Endothelial cell (in vitro differentiated cells): ENCODE measurements around the gene TPPP. TPM values are rescaled to one million over a fixed set of nuclear protein-coding genes. Genes with fewer than 3 reads are reported as not detected.
"Not testable (repeated sequence)": the region's sequence is repeated elsewhere in the genome, so short reads cannot be mapped to it uniquely, and the experiment has no call there.

ENCODE experiments used
- DNase-seq: peaks from one replicate; pipeline ENCODE4 v3.0.0; 2021; ENCODE audit warnings: low spot score
- H3K27ac Mint-ChIP-seq: one replicate; pipeline ENCODE4 v1.8.0; 2021; ENCODE audit warnings: mixed read lengths, inconsistent platforms; ENCODE audit not compliant: unreplicated experiment
- H3K27me3 Mint-ChIP-seq: one replicate; pipeline ENCODE4 v1.8.0; 2021; ENCODE audit warnings: mild to moderate bottlenecking, moderate library complexity, mixed read lengths, inconsistent platforms; ENCODE audit not compliant: unreplicated experiment
- H3K36me3 Mint-ChIP-seq: one replicate; pipeline ENCODE4 v1.8.0; 2021; ENCODE audit warnings: mild to moderate bottlenecking, low read depth, mixed read lengths, inconsistent platforms; ENCODE audit not compliant: unreplicated experiment
- H3K4me1 Mint-ChIP-seq: one replicate; pipeline ENCODE4 v1.8.0; 2021; ENCODE audit warnings: mild to moderate bottlenecking, mixed read lengths, inconsistent platforms; ENCODE audit not compliant: unreplicated experiment
- H3K4me3 Mint-ChIP-seq: one replicate; pipeline ENCODE4 v1.8.0; 2021; ENCODE audit warnings: mild to moderate bottlenecking, mixed read lengths, inconsistent platforms; ENCODE audit not compliant: unreplicated experiment
- H3K9me3 Mint-ChIP-seq: one replicate; pipeline ENCODE4 v1.8.0; 2021; ENCODE audit warnings: mixed read lengths, inconsistent platforms; ENCODE audit not compliant: unreplicated experiment
- total RNA-seq: library from RNA; stranded (reverse); fragmentation: NEBNext Ultra II Directional; extraction: Animal tissue kit (Norgen Biotek cat#: 25700); gene quantifications from one replicate; pipeline ENCODE4 v1.2.1, GENCODE V29; 2021; ENCODE audit not compliant: unreplicated experiment
- TF ChIP-seq, protein P1 (sequence below): fragments of 200-600 bp; sonication (generic); IDR thresholded peaks from one replicate; pipeline ENCODE4 v1.5.0; 2021; ENCODE audit warnings: antibody characterized with exemption; ENCODE audit not compliant: unreplicated experiment

TPPP gene
- total RNA-seq, 1 donor from 2014 or later = 0.05 TPM

DNA sequence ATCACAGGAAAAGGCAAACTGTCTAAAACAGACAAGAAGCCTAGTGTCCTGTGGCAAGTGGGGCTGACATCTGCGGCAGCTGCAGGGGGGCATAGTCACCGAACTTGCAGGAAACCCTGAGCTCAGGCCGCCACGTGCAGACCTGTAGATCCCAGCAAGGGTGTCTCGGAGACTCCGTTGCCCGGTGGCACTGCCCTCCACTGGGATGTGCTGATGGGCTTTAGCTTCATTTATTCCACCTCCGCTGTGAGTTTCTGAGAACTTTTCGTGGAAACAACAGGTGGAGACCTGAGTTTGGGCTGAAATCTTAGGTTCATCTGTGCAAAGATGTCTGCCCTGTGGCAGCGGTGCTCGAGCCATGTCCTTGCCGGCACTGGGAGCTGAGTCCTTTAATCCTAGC, 59.0 kb downstream of the TPPP start:
- H3K36me3 Mint-ChIP-seq = peaks cover 39% of the 10 kb centered on the region
- no peak overlapping the region for H3K27ac Mint-ChIP-seq
- no peaks in the 10 kb centered on the region for H3K4me1 Mint-ChIP-seq
- no peak for DNase-seq
- H3K27me3 Mint-ChIP-seq = peaks cover 2% of the 10 kb centered on the region
- no peak overlapping the region for H3K4me3 Mint-ChIP-seq
- TF ChIP-seq, protein P1, sequence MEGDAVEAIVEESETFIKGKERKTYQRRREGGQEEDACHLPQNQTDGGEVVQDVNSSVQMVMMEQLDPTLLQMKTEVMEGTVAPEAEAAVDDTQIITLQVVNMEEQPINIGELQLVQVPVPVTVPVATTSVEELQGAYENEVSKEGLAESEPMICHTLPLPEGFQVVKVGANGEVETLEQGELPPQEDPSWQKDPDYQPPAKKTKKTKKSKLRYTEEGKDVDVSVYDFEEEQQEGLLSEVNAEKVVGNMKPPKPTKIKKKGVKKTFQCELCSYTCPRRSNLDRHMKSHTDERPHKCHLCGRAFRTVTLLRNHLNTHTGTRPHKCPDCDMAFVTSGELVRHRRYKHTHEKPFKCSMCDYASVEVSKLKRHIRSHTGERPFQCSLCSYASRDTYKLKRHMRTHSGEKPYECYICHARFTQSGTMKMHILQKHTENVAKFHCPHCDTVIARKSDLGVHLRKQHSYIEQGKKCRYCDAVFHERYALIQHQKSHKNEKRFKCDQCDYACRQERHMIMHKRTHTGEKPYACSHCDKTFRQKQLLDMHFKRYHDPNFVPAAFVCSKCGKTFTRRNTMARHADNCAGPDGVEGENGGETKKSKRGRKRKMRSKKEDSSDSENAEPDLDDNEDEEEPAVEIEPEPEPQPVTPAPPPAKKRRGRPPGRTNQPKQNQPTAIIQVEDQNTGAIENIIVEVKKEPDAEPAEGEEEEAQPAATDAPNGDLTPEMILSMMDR = no peak
- H3K9me3 Mint-ChIP-seq = no peaks in the 10 kb centered on the region

GRCh38 chr5:633501-633955, 59.6 kb downstream of the TPPP start:
- DNase-seq = no peak
- TF ChIP-seq, protein P1 = no peak

DNA sequence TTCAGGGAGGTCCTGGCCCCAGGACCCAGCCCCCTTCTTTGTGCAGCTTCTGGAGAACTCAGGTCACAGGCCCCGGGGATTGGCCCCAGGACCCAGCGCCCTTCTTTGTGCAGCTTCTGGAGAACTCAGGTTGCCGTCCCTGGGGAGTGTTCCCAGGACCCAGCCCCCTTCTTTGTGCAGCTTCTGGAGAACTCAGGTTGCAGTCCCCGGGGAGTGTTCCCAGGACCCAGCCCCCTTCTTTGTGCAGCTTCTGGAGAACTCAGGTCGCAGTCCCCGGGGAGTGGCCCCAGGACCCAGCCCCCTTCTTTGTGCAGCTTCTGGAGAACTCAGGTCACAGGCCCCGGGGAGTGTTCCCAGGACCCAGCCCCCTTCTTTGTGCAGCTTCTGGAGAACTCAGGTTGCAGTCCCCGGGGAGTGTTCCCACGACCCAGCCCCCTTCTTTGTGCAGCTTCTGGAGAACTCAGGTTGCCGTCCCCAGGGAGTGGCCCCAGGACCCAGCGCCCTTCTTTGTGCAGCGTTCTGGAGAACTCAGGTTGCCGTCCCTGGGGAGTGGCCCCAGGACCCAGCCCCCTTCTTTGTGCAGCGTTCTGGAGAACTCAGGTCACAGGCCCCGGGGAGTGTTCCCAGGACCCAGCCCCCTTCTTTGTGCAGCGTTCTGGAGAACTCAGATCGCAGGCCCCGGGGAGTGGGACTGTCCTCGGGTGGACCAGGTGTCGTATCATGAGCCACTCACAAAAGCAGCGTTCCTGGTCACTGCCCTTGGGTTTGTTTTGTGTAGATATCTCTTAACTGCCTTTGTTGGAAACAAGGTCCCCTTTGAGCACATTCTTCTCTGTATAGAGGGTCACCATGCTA, 64.6 kb downstream of the TPPP start:
- H3K36me3 Mint-ChIP-seq = peaks cover 26% of the 10 kb centered on the region
- H3K27me3 Mint-ChIP-seq, H3K4me1 Mint-ChIP-seq, DNase-seq, H3K4me3 Mint-ChIP-seq, H3K9me3 Mint-ChIP-seq, H3K27ac Mint-ChIP-seq: not testable (repeated sequence)

More at GRCh38 chr5:633501-633955, 59.6 kb downstream of the TPPP start:
- Mint-ChIP-seq H3K36me3 (peaks cover 42% of the 10 kb centered on the region), H3K27me3 (peaks cover 2% of the 10 kb centered on the region), H3K27ac (no peak overlapping the region), H3K4me1 (no peaks in the 10 kb centered on the region), H3K4me3 (no peak overlapping the region), H3K9me3 (no peaks in the 10 kb centered on the region)

- H3K36me3 Mint-ChIP-seq = peaks cover 26% of the 10 kb centered on the region
- H3K27me3 Mint-ChIP-seq = no peaks in the 10 kb centered on the region
- no peaks in the 10 kb centered on the region for H3K9me3 Mint-ChIP-seq
- TF ChIP-seq, protein P1 = no peak
- H3K4me3 Mint-ChIP-seq = no peak overlapping the region
- no peak for DNase-seq
- H3K4me1 Mint-ChIP-seq = no peaks in the 10 kb centered on the region
- no peak overlapping the region for H3K27ac Mint-ChIP-seq
Measured at GRCh38 chr5:627840-628239, 65.3 kb downstream of the TPPP start.

GRCh38 chr5:626850-627249, 66.3 kb downstream of the TPPP start:
- Mint-ChIP-seq H3K4me1 (no peaks in the 10 kb centered on the region), H3K9me3 (no peaks in the 10 kb centered on the region), H3K27ac (no peak overlapping the region), H3K27me3 (no peaks in the 10 kb centered on the region), H3K4me3 (no peak overlapping the region), H3K36me3 (peaks cover 26% of the 10 kb centered on the region)
- TF ChIP-seq, protein P1 = no peak
- DNase-seq = no peak
